ENCODE data around the gene ZNF709.
"Not testable (repeated sequence)": the region's sequence is repeated elsewhere in the genome, so short reads cannot be mapped to it uniquely, and the experiment has no call there.

Gene ZNF709

DNA sequence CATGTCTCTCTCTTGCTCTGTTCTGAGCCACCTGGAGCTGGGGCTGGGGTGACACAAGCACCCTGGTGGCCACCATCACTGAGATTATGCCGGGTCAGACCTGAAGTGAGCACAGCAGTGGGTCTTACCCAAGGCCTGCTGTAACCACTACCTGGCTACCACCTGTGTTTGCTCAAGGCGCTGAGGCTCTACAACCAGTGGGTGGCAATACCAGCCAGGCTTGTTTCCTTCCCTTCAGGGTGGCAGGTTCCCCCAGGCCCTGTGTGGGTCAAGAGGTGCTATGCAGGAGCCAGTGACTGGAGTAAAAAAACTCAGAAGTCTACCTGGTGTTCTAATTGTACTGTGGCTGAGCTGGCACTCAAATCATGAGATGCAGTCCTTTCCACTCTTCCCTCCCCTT, 35.8 kb downstream of the ZNF709 start:
- no peak for DNase-seq

DNA sequence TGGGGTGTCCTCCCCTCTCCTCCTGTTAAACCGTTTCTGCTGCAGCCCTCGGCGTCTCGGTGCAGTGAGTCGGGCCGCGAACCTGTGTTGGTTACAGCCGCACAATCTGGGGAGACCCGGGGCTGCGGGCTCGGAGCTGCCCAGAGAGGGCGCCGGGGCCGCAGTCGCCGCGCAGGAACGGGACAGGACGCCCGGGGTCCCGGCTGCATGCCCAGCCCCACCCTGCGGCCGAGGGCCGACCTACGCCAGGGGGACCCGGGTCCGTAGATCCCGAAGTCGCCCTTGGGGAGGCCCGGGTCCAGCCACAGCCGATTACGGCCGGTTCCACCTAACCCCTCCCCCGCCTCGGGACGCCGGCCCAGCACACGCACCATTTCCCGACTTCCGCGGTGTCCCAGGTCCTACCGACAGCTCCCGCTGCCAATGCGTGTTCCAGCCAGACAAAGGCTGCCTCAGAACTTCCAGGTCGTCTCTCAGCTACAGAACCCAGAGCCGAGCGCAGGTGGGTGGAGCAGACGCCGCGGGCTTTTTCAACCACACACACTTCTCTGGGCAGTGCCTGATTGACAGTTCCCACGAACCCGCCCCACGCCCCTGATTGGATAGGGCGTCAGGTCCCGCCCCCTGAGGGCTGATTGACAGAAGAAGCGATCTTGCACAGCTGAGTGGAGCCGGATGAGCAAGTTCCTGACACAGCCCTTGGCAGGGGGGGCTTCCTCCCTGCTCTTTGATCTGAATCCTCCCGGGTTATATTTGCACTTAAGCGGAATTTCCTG, 43.9 kb downstream of the ZNF709 start, which contains the start of gene ZNF443:
ZNF443 (minus strand) TSS at position 481 of the 776 bp plus-strand sequence; CDS start at position 374, 107 bp downstream.
- DNase-seq, result peak; percentile 99

GRCh38 chr19:12439686-12440540, 44.7 kb downstream of the ZNF709 start:
- DNase-seq, result peak; percentile 77

GRCh38 chr19:12430726-12431299, 53.8 kb downstream of the ZNF709 start:
- not testable (repeated sequence) for DNase-seq

DNA sequence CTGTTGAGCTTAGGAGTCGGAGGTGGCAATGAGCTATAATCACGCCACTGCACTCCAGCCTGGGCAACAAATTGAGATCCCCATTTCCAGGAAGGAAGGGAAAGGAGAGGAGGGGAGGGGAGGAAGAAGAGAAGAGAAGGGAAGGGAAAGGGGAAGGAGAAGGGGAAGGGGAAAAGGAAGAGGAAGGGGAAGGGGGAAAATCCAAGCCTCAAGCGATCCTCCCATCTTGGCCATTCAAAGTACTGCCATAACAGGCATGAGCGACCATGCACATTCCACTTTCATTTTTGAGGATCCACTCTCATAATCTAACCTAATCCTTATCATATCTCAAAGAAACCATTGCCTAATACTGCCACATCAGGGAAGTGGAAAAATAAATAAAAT, 58.7 kb downstream of the ZNF709 start:
- no peak for DNase-seq

GRCh38 chr19:12425236-12425887, 59.3 kb downstream of the ZNF709 start:
- DNase-seq, result no peak

GRCh38 chr19:12417273-12417672, 67.3 kb downstream of the ZNF709 start:
- not testable (repeated sequence) for DNase-seq

DNA sequence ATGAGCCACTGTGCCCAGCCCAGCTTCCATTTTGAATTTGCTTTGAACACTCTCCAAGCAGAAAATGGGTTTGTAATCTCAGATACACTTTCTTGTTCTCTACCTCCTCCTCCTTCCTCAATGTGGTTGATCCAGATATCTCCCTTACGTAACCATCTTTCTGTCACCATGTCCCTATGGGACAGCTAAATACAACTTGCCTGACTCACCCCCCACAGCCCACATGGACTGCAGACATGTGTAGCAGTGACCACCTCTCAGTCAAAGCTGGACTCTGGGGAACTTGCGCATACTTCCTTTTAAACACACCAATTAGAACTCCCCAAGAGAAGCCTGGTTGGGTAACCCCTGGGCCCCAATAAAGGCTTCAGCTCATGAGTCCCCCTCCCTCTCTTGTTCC, 72.7 kb downstream of the ZNF709 start:
- DNase-seq, result no peak

All from stimulated activated CD8-positive, alpha-beta memory T cell treated with anti-CD3 and anti-CD28 coated beads, Interleukin-4, amount 100 ng/mL, for 48 hours (primary cell).